ENCODE data around the gene MYBPC2.

- TF ChIP-seq CTCF (IDR thresholded peaks at IDR 0.05) (no peak), EZH2 (IDR thresholded peaks at IDR 0.05) (no peak), EZH2phosphoT487 (IDR thresholded peaks at IDR 0.05) (no peak)
Observed at GRCh38 chr19:50406829-50407228, 25.9 kb upstream of the MYBPC2 start.

Data from neural progenitor cell (in vitro differentiated cells).